Lower lobe of right lung (tissue), 2 donors: ENCODE data around the gene SMARCB1. TPM values are rescaled to one million over a fixed set of nuclear protein-coding genes. Genes with fewer than 3 reads are reported as not detected.

Experiments used
- ATAC-seq, 2 donors: fragments of 200-7000 bp; cut with Tn5 transposase; one replicate each; pipeline ENCODE4 v1.9.1; 2020 to 2022; ENCODE audit warnings: mild to moderate bottlenecking in 2 of 2, moderate library complexity in 2 of 2
- DNase-seq: peaks from one replicate; pipeline ENCODE4 v3.0.0-alpha.2; 2020
- H3K27ac ChIP-seq: fragments of 200-600 bp; one replicate; pipeline ENCODE4 v1.8.0; 2022
- H3K27me3 ChIP-seq: fragments of 200-600 bp; one replicate; pipeline ENCODE4 v1.8.0; 2022; ENCODE audit warnings: low read depth
- H3K36me3 ChIP-seq: fragments of 200-600 bp; one replicate; pipeline ENCODE4 v1.8.0; 2022; ENCODE audit warnings: mild to moderate bottlenecking
- H3K4me1 ChIP-seq: fragments of 200-600 bp; one replicate; pipeline ENCODE4 v1.8.0; 2022
- H3K4me3 ChIP-seq: fragments of 200-600 bp; one replicate; pipeline ENCODE4 v1.8.0; 2022; ENCODE audit warnings: mild to moderate bottlenecking
- H3K9me3 ChIP-seq: fragments of 200-600 bp; one replicate; pipeline ENCODE4 v1.8.0; 2022
- CTCF ChIP-seq: fragments of 200-600 bp; IDR thresholded peaks from one replicate; pipeline ENCODE4 v1.8.0; 2022; ENCODE audit warnings: antibody characterized with exemption, mild to moderate bottlenecking
- intact Hi-C: fragments of 100-400 bp; cut with DNase I; formaldehyde crosslinking; loops from one replicate; pipeline ENCODE4 v1.11.0; 2022
- total RNA-seq: library from RNA; stranded (reverse); fragmentation: NEBNext Ultra II Directional; extraction: Animal tissue kit (Norgen Biotek cat#: 25700); gene quantifications from one replicate; pipeline ENCODE4 v1.2.1, GENCODE V29; 2021
- donor health status: DM: no; HTN: yes; CAD: no; lungs with severe emphysema.

Gene SMARCB1
- total RNA-seq, 1 donor from 2014 or later: 61.3 TPM

- H3K27me3 ChIP-seq: no peaks in the 10 kb centered on the region
- no peak for DNase-seq
- no peaks in the 10 kb centered on the region for H3K9me3 ChIP-seq
- no peak for ATAC-seq
- H3K4me1 ChIP-seq: no peaks in the 10 kb centered on the region
- no peak overlapping the region for H3K4me3 ChIP-seq
- no peak for TF ChIP-seq CTCF
- no peak overlapping the region for H3K27ac ChIP-seq
- H3K36me3 ChIP-seq: peaks cover 32% of the 10 kb centered on the region
- intact Hi-C loops: no loop called here
These were observed 42.3 kb upstream of the SMARCB1 start for GRCh38 chr22:23744485-23744884.

GRCh38 chr22:23745791-23746190 is 41.0 kb upstream of the SMARCB1 start:
- Histone ChIP-seq H3K36me3 (peaks cover 32% of the 10 kb centered on the region), H3K4me3 (no peak overlapping the region), H3K27ac (no peak overlapping the region), H3K27me3 (no peaks in the 10 kb centered on the region), H3K9me3 (no peaks in the 10 kb centered on the region), H3K4me1 (peaks cover 8% of the 10 kb centered on the region)
- no peak for TF ChIP-seq CTCF
- intact Hi-C loops: no loop called here
- DNase-seq: no peak
- no peak for ATAC-seq

- Histone ChIP-seq H3K4me3 (peak overlapping the region; percentile 70), H3K27me3 (no peaks in the 10 kb centered on the region), H3K36me3 (peaks cover 3% of the 10 kb centered on the region), H3K27ac (no peak overlapping the region), H3K4me1 (peaks cover 14% of the 10 kb centered on the region), H3K9me3 (no peaks in the 10 kb centered on the region)
- TF ChIP-seq CTCF: no peak
- DNase-seq (no peak), ATAC-seq (no peak)
- intact Hi-C loops: no loop called here
These were observed 36.9 kb upstream of the SMARCB1 start for GRCh38 chr22:23749841-23750301.

- Histone ChIP-seq H3K4me1 (peaks cover 14% of the 10 kb centered on the region), H3K27ac (peak overlapping the region; percentile 93), H3K36me3 (no peaks in the 10 kb centered on the region), H3K27me3 (no peaks in the 10 kb centered on the region), H3K9me3 (no peaks in the 10 kb centered on the region), H3K4me3 (peak overlapping the region; percentile 70)
- TF ChIP-seq CTCF: no peak
- ATAC-seq (no peak), DNase-seq (no peak)
- intact Hi-C loops: no loop called here
These were observed 36.4 kb upstream of the SMARCB1 start for GRCh38 chr22:23750367-23750713.

- intact Hi-C loops: no loop called here
- DNase-seq: peak; percentile 95
These were observed 35.9 kb upstream of the SMARCB1 start, which contains the start of gene ZNF70 for GRCh38 chr22:23750714-23751440. TSS of gene ZNF70 (minus strand) at chr22:23751112. CDS start at chr22:23745140, 5,972 bp downstream.

More at GRCh38 chr22:23750714-23751440, 35.9 kb upstream of the SMARCB1 start, which contains the start of gene ZNF70:
- H3K4me3 ChIP-seq: peak within 1 kb of the TSS; percentile 70
- H3K27ac ChIP-seq: peak within 1 kb of the TSS; percentile 93
- H3K36me3 ChIP-seq: no peaks in the 10 kb centered on the region
- peaks cover 14% of the 10 kb centered on the region for H3K4me1 ChIP-seq
- ATAC-seq: peak; percentile 98 to 99
- H3K27me3 ChIP-seq: no peaks in the 10 kb centered on the region
- TF ChIP-seq CTCF: peak; percentile 35
- H3K9me3 ChIP-seq: no peaks in the 10 kb centered on the region
